ENCODE results near the gene COX6B2. TPM values are rescaled to one million over a fixed set of nuclear protein-coding genes. Genes with fewer than 3 reads are reported as not detected.

COX6B2 gene
- total and polyA plus RNA-seq, 2 of the 13 experiments (the other 11 are each of a cell fraction or from before 2014, with no cell fraction given), result 0.21 TPM; not detected in 1

GRCh38 chr19:55333870-55334269, 20.6 kb downstream of the COX6B2 start (continued):
- TF ChIP-seq ZBTB7A (CRISPR knock-in tag; IDR thresholded peaks at IDR 0.05), result no peak
- TF ChIP-seq ZNF7 (CRISPR knock-in tag; IDR thresholded peaks at IDR 0.05), result no peak
- TF ChIP-seq REST (IDR thresholded peaks at IDR 0.05; ENCODE audit: borderline replicate concordance in 1 of 2, low read depth in 1 of 2, low read length in 2 of 2), result no peak
- 0 out of 2 replicates have a peak, but pooled peaks have one; percentile 48 for TF ChIP-seq STAT6 (CRISPR knock-in tag; IDR thresholded peaks at IDR 0.05; ENCODE audit: borderline replicate concordance)
- 0 out of 2 replicates have a peak, but pooled peaks have one; percentile 18 for TF ChIP-seq TBX3 (IDR thresholded peaks at IDR 0.05; ENCODE audit: borderline replicate concordance)
- no peak for TF ChIP-seq ZNF10 (CRISPR knock-in tag; IDR thresholded peaks at IDR 0.05; ENCODE audit: borderline replicate concordance, low read depth)
- no peak for TF ChIP-seq TEAD2 (CRISPR knock-in tag; IDR thresholded peaks at IDR 0.05)
- no peak for TF ChIP-seq RELA (CRISPR knock-in tag; IDR thresholded peaks at IDR 0.05)
- TF ChIP-seq CBX2 (IDR thresholded peaks at IDR 0.05; ENCODE audit: low read depth, low read length), result no peak
- TF ChIP-seq CBX2 (CRISPR knock-in tag; IDR thresholded peaks at IDR 0.05; ENCODE audit: low read depth), result no peak
- TF ChIP-seq ZNF34 (CRISPR knock-in tag; IDR thresholded peaks at IDR 0.05; ENCODE audit: borderline replicate concordance), result no peak
- TF ChIP-seq MXD1 (CRISPR knock-in tag; IDR thresholded peaks at IDR 0.05), result no peak
- peak; percentile 74; the same call in 1 of the 2 replicates for TF ChIP-seq ZNF878 (CRISPR knock-in tag; IDR thresholded peaks at IDR 0.05)
- TF ChIP-seq RAD21 (CRISPR knock-in tag; IDR thresholded peaks at IDR 0.05), result no peak
- no peak for TF ChIP-seq REL (CRISPR knock-in tag; conservative IDR thresholded peaks at IDR 0.05)
- no peak for TF ChIP-seq ZNF678 (CRISPR knock-in tag; IDR thresholded peaks at IDR 0.05)
- TF ChIP-seq MBD4 (IDR thresholded peaks at IDR 0.05; ENCODE audit: borderline replicate concordance, low read length), result no peak
- no peak for TF ChIP-seq FIP1L1 (IDR thresholded peaks at IDR 0.05; ENCODE audit: borderline replicate concordance, insufficient read depth, low read depth, low read length)
- no peak for TF ChIP-seq ZNF441 (CRISPR knock-in tag; IDR thresholded peaks at IDR 0.05; ENCODE audit: borderline replicate concordance)
- no peak for TF ChIP-seq ZNF496 (CRISPR knock-in tag; IDR thresholded peaks at IDR 0.05; ENCODE audit: insufficient replicate concordance)
- TF ChIP-seq ZXDC (CRISPR knock-in tag; IDR thresholded peaks at IDR 0.05), result no peak
- TF ChIP-seq ISL2 (CRISPR knock-in tag; IDR thresholded peaks at IDR 0.05), result peak; percentile 32; the same call in 1 of the 2 replicates

Data from HepG2 (cell line).